GM08714 (cell line): ENCODE measurements around the gene LCE1C.

Source experiments
- H3K4me3 ChIP-seq: fragments of 200-500 bp; sonication (Bioruptor generic); 2 replicates; pipeline ENCODE4 v1.5.1; 2014; ENCODE audit warnings: mild to moderate bottlenecking, low read length, inconsistent platforms
- ZNF274 ChIP-seq: IDR thresholded peaks from 2 replicates; pipeline ENCODE4 v1.6.1; 2012; ENCODE audit warnings: mild to moderate bottlenecking, low read depth, low read length

Gene LCE1C

DNA sequence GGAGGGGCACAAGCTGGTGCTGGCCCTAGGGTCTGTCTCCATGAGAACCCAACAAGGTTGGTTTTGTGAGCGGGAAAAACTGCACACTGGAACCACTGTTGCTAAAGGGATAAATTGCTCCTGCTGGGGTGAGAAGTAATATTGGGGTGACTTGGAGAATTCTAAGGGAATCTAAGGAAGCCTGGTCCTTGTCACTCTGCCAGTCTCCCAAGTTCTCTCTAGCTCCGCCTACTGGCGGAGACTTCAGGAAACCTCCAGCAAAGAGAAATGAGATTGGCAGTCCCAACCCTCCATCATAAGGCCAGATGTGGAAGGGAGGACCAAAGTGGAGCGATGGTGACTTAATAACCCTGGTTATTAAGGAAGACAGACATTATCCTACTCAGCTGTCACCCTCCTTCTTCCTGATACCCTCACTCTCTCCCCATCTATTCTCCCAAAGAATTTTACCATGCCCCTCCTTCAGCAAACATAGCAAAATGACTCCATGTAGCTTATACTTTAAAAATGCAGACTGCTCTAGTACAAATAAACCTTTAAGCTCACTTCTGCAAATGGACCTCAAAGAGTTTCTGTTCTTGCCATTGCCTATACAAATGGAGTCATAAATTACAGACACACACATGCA is 28.8 kb downstream of the LCE1C start:
- no peak for TF ChIP-seq ZNF274
- H3K4me3 ChIP-seq, result no peak overlapping the region

- no peak for TF ChIP-seq ZNF274
- no peak overlapping the region for H3K4me3 ChIP-seq
These were observed 30.1 kb downstream of the LCE1C start for GRCh38 chr1:152776361-152776760.

DNA sequence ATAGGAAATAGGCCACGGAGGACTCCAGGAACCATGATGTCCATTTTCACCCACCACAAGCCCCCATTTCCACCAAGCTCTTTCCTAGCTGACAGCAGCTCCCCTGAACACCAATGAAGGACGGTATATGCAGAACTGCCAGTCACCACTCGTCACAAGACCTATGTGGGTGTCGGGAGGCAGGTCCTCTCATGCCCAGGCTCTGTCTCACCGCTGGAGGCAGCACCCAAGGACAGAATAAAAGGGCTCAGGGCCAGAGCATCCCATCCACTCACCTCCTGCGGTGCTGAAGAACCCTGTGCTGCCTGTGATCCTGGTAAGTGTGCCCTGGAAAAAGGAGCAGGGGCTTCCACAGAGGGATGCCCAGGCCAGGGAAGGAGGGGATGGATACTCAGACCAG is 31.6 kb downstream of the LCE1C start, which contains the start of gene LCE1F:
Gene LCE1F, plus strand, starts transcription at position 266 of the 400 bp plus-strand sequence. CDS start 1,232 bp downstream, outside the sequence.
- no peak for TF ChIP-seq ZNF274
- H3K4me3 ChIP-seq, result no peak within 1 kb of the TSS

DNA sequence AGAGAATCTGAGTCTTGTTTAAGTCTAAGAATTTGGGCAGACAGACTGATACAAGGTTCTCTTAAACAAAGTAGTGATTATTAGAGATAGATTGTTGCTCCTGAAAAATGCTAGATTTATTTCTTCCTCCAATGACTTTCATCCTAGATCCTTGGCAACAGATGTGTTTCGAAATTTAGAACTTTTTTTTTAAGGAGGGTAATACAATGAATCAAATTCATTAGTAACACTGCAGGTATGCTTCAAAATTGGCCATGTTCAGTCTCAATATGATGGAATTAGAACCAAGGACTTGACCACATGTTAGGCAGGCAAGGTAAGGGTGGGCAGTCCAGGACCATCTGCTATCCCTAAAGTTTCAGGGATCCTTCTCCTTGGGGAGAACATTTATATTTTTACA is 36.0 kb downstream of the LCE1C start:
- H3K4me3 ChIP-seq, result no peak overlapping the region
- TF ChIP-seq ZNF274, result no peak

DNA sequence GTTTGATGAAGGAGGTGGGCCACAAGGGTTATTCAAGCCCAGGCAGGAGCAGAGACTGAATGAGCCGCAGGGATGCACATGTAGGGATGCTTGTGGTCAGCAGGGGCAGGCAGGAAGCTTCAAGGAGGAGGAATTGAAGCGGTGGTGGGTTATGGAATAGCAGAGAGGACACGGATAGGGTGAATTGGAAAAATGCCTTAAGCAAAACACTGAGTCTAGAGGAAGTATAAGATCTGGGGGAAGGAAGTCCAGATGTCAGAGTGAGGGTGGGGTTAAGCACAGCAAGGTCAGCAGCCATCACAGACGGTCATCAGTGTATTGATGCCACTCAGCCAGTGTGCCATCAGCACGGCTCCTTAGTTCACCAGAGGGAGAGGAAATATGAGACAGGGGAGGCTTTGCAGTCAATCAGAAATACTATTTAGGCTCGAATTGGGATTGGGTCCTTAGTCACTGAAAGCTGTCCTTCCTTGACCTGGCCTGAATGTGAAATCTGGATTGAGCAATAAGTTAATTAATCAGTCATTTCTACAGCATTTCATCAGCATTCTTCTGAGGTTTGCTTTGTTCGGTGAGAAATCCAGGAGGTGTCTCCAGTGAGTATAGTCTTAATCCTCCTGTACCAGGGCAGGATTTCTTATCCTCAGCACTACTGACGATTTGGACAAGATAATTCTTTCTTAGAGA is 37.5 kb downstream of the LCE1C start:
- TF ChIP-seq ZNF274, result no peak
- H3K4me3 ChIP-seq, result no peak overlapping the region

DNA sequence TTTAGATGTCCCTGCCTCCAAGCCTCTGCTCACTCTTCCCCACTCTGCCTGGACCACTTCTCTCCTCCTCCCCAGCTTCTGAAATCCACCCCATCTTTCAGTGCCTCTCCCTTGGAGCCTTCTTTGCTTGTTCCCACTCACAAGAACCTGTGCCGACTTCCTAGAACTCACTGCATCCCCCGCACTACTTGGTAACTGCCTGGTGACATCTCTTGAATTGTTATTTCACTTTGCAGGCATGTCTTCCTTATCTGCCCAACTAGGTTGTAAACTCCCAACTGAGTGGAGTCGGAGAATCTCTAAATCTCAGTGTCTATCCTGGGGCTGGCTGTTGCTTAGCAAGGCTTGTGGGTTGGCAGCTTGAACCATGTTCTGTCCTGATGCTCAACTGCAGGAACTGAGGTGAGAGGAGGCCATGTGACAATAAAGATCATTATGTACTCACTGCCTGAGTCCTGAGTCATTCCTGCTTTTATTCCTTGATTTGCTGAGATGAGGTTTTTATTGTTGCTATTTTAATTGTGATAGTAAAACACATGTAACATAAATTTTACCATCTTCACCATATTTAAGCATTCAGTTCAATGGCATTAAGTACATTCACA is 44.7 kb downstream of the LCE1C start:
- no peak overlapping the region for H3K4me3 ChIP-seq
- no peak for TF ChIP-seq ZNF274

DNA sequence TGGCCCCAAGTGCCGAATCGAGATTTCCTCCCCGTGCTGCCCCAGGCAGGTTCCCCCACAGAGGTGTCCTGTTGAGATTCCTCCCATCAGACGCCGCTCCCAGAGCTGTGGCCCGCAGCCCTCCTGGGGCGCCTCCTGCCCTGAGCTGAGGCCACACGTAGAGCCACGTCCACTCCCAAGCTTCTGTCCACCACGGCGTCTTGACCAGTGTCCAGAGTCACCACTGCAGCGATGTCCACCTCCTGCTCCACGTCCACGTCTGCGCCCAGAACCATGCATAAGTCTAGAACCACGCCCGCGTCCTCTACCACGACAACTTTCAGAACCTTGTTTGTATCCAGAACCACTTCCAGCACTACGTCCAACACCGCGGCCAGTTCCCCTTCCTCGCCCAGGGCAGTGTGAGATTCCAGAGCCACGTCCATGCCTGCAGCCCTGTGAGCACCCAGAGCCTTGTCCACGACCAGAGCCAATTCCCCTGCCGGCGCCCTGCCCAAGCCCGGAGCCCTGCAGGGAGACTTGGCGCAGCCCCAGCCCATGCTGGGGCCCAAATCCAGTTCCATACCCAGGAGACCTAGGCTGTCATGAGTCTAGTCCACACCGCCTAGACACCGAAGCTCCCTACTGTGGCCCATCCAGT is 45.8 kb downstream of the LCE1C start:
- H3K4me3 ChIP-seq, result no peak overlapping the region
- no peak for TF ChIP-seq ZNF274

DNA sequence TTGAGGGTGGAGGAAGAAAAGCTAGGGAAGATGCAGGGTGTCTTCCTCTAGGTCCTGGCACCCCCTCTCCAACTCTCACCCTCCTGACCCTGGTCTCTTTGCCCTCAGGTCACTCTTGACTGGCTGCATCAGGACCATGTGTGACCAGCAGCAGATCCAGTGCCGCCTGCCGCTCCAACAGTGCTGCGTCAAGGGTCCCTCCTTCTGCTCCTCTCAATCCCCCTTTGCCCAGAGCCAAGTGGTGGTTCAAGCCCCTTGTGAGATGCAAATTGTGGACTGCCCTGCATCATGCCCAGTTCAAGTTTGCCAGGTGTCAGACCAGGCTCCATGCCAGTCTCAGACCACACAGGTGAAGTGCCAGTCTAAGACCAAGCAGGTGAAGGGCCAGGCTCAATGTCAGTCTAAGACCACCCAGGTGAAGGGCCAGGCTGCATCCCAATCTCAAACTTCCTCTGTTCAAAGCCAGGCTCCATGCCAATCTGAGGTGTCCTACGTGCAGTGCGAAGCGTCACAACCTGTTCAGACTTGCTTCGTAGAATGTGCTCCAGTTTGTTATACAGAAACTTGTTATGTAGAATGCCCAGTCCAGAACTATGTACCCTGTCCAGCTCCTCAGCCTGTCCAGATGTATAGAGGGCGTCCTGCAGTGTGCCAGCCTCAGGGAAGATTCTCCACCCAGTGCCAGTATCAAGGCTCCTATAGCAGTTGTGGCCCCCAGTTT is 46.8 kb downstream of the LCE1C start:
- no peak overlapping the region for H3K4me3 ChIP-seq
- TF ChIP-seq ZNF274, result no peak

DNA sequence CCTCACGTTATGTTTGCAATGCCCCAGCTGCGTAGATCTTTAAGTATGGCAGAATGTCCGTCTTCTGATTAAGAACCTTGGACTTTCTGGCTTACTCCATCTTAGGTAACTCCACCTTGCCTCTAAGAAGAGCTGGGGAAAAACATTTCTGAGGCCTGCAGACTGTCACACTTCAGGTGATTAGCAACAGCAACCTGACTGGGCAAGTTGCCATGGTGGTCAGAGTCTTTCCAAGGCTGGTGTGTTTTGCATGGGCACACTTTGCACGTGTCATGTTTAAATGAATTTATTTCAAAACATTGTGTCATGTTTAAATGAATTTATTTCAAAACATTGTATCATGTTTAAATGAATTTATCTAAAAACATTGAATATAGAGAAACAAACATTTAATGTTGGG is 47.8 kb downstream of the LCE1C start:
- no peak for TF ChIP-seq ZNF274
- H3K4me3 ChIP-seq, result no peak overlapping the region

DNA sequence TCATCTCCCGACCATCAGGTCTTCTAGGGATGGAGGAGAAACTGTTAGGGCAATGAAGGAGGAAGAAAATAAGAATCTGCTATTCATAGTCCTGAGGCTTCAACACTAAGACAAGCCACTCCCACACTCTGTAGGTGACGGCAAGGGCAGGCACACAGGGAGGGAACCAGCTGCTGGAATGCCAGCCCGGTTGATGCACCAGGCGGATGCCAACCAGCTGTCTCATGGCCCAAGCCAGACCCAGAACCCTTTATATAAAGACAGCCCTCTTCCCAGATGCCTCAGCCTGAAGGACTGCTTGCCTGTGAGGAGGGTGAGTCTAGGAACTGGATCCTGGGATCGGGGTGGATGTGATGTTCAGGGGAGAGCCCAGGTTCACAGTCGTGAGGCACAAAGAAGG is 48.7 kb downstream of the LCE1C start, which contains the start of gene KPRP:
Gene KPRP, plus strand, starts transcription at position 279 of the 400 bp plus-strand sequence. CDS start 1,564 bp downstream, outside the sequence.
- TF ChIP-seq ZNF274, result no peak
- no peak within 1 kb of the TSS for H3K4me3 ChIP-seq

DNA sequence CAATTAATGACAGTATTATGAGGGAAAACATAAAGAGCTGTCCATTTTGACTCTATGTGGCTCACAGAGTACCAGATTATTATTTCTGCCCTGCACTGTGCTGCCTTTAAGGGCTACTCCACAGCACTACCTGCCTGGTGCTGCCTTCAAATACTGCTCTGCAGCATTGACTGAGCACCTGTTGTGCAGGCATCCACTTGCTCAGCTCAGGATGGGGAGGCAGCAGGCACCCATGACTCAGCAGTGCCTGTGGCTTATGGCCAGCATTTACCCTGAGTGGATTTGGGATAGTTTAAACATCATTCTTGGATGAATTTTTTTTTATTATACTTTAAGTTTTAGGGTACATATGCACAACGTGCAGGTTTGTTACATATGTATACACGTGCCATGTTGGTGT is 49.6 kb downstream of the LCE1C start:
- TF ChIP-seq ZNF274, result no peak
- H3K4me3 ChIP-seq, result no peak overlapping the region
